ENCODE results near the gene ALPP.

DNA sequence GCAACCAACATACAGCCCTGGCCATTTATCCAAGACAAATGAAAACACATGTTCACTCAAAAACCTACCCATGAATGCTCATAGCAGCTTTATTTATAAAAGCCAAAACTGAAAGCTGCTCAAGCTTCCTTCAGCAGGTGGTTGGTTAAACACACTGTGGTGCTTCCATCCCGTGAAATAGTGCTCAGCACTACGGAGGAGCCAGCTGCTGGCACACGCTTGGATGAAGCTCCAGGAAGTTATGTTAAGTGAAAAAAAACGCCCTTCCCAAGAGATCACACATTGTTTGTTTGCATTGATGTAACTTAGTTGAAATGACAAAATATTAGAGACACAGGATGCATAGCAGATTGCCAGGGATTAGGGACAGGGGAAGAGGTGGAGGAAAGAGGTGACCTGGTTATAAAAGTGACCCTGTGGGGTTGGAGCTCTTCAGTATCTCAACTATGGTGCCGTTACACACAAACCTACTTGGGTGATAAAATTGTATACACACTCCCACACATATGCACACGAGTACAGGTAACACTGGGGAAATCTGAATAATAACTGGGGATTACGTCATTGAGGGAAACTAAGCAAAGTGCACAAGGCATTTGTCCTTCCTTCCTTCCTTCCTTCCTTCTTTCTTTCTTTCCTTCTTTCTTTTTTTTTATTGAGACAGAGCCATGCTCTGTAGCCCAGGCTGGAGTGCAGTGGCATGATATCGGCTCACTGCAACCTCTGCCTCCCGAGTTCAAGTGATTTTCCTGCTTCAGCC lies 21.9 kb downstream of the ALPP start:
- TF ChIP-seq EZH2phosphoT487 (IDR thresholded peaks at IDR 0.05; ENCODE audit: borderline replicate concordance, low read length) = no peak
- TF ChIP-seq, protein P1, sequence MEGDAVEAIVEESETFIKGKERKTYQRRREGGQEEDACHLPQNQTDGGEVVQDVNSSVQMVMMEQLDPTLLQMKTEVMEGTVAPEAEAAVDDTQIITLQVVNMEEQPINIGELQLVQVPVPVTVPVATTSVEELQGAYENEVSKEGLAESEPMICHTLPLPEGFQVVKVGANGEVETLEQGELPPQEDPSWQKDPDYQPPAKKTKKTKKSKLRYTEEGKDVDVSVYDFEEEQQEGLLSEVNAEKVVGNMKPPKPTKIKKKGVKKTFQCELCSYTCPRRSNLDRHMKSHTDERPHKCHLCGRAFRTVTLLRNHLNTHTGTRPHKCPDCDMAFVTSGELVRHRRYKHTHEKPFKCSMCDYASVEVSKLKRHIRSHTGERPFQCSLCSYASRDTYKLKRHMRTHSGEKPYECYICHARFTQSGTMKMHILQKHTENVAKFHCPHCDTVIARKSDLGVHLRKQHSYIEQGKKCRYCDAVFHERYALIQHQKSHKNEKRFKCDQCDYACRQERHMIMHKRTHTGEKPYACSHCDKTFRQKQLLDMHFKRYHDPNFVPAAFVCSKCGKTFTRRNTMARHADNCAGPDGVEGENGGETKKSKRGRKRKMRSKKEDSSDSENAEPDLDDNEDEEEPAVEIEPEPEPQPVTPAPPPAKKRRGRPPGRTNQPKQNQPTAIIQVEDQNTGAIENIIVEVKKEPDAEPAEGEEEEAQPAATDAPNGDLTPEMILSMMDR (conservative IDR thresholded peaks at IDR 0.05; ENCODE audit: low read depth, low read length) = no peak

Data from PC-3 (cell line).